K562 (cell line): ENCODE results near the gene OARD1. TPM values are rescaled to one million over a fixed set of nuclear protein-coding genes. Genes with fewer than 3 reads are reported as not detected.
A peak's percentile ranks its signal among the peaks of the same experiment; 100 is the strongest.

Experiments
- AFF1 ChIP-seq, 2 experiments: fragments of 450-650 bp; IDR thresholded peaks; 2 replicates each; pipeline ENCODE4 v1.6.1; 2018; ENCODE audit warnings: mild to moderate bottlenecking in 2 of 2, low read depth in 1 of 2; ENCODE audit not compliant: partially characterized antibody in 2 of 2
- ARNT ChIP-seq, 2 experiments: fragments of 450-650 bp; IDR thresholded peaks; 2 replicates each; pipeline ENCODE4 v1.6.1; 2016; ENCODE audit warnings: mild to moderate bottlenecking in 1 of 2
- COPS2 ChIP-seq: fragments of 450-650 bp; conservative IDR thresholded peaks from 2 replicates; pipeline ENCODE4 v1.6.1; 2016; ENCODE audit warnings: mild to moderate bottlenecking, moderate library complexity
- DLX4 ChIP-seq: fragments of 250-450 bp; sonication (Bioruptor Pico); IDR thresholded peaks from 2 replicates; pipeline ENCODE4 v1.6.1; 2021; ENCODE audit warnings: mild to moderate bottlenecking
- HLTF ChIP-seq: fragments of 450-650 bp; IDR thresholded peaks from 2 replicates; pipeline ENCODE4 v1.6.1; 2016
- MTA2 ChIP-seq: fragments of 450-650 bp; IDR thresholded peaks from 2 replicates; pipeline ENCODE4 v1.6.1; 2016; ENCODE audit warnings: low read depth
- MYNN ChIP-seq, 2 experiments: sonication (generic); formaldehyde crosslinking in 1 of 2; IDR thresholded peaks; 2 replicates each; pipeline versions ENCODE4 v1.5.0 to v1.6.1; 2016 to 2020; ENCODE audit warnings: antibody characterized with exemption in 1 of 2, missing genetic modification reagents in 1 of 2
- NFRKB ChIP-seq: fragments of 450-650 bp; IDR thresholded peaks from 2 replicates; pipeline ENCODE4 v1.6.1; 2016; ENCODE audit warnings: low read depth
- POLR2AphosphoS5 ChIP-seq: IDR thresholded peaks from 2 replicates; pipeline ENCODE4 v1.6.1; 2011; ENCODE audit warnings: mild to moderate bottlenecking, low read depth, low read length, moderate library complexity; ENCODE audit not compliant: control insufficient read depth, insufficient read depth
- STAT5A ChIP-seq: IDR thresholded peaks from 2 replicates; pipeline ENCODE4 v1.6.1; 2012; ENCODE audit warnings: low read length, inconsistent platforms, borderline replicate concordance
- ZBTB17 ChIP-seq: fragments of 450-650 bp; formaldehyde crosslinking; IDR thresholded peaks from 2 replicates; pipeline ENCODE4 v1.4.0; 2020; ENCODE audit warnings: mild to moderate bottlenecking
- polyA plus RNA-seq, 8 experiments: library from polyadenylated mRNA; depleted of rRNA in 4 of 8; stranded (reverse) in 5 of 8; unstranded in 3 of 8; fragments of >200 nt; fragmentation: Nextera tagmentation in 2 of 8; fragmentation: Illumina TruSeq in 1 of 8; extraction: Ambion mirVana in 2 of 8; extraction: Trizol in 1 of 8; gene quantifications; 2 replicates each; pipeline versions ENCODE4 v1.2.1 to v1.2.3, GENCODE V29; 2011 to 2014; ENCODE audit warnings: inconsistent platforms in 1 of 8, missing spikeins in 1 of 8
- total RNA-seq, 7 experiments: library from RNA; depleted of rRNA in 6 of 7; stranded (reverse); fragments of >200 nt in 6 of 7; fragmentation: Illumina TruSeq in 2 of 7; extraction: Trizol in 2 of 7; gene quantifications; 2 replicates each; pipeline versions ENCODE4 v1.2.1 to v1.2.3, GENCODE V29; 2011 to 2021; ENCODE audit warnings: low replicate concordance in 1 of 7
- TF ChIP-seq, protein P1 (sequence below), 3 experiments: fragments of 200-800 bp in 1 of 3; fragments of 250-450 bp in 1 of 3; fragments of 450-650 bp in 1 of 3; sonication (Bioruptor Pico) in 1 of 3; sonication (Bioruptor generic) in 1 of 3; formaldehyde crosslinking in 1 of 3; IDR thresholded peaks; 2 replicates each; pipeline versions ENCODE4 v1.6.1 to v1.8.0; 2016 to 2022; ENCODE audit warnings: mild to moderate bottlenecking in 2 of 3, missing genetic modification characterization in 2 of 3, missing compliant biosample characterization in 1 of 3, moderate library complexity in 1 of 3
- TF ChIP-seq, protein P2 (sequence below): fragments of 250-450 bp; sonication (Bioruptor Pico); IDR thresholded peaks from 2 replicates; pipeline ENCODE4 v1.5.0; 2021; ENCODE audit warnings: mild to moderate bottlenecking, borderline replicate concordance
- TF ChIP-seq, protein P3 (sequence below): fragments of 450-650 bp; IDR thresholded peaks from 2 replicates; pipeline ENCODE4 v1.7.0; 2016; ENCODE audit warnings: borderline replicate concordance

The OARD1 gene
- total and polyA plus RNA-seq, 9 of the 15 experiments (the other 6 are each of a cell fraction or from before 2014, with no cell fraction given): 43.4 to 88.3 (median 61.1) TPM

GRCh38 chr6:41073968-41074691 lies 2.0 kb upstream of the OARD1 start (continued):
- TF ChIP-seq ARNT (IDR thresholded peaks at IDR 0.05) (peak; percentile 41 to 60; a peak in 2 of 4 replicates), MYNN (IDR thresholded peaks at IDR 0.05) (no peak), MYNN (CRISPR knock-in tag; IDR thresholded peaks at IDR 0.05) (no peak), ZBTB17 (no peak), DLX4 (CRISPR knock-in tag) (no peak), NFRKB (peak; percentile 45), HLTF (0 out of 2 replicates have a peak, but pooled peaks have one; percentile 8), POLR2AphosphoS5 (0 out of 2 replicates have a peak, but pooled peaks have one; percentile 28), MTA2 (no peak), COPS2 (no peak), STAT5A (no peak), AFF1 (IDR thresholded peaks at IDR 0.05; ENCODE audit: low read depth in 1 of 2, partially characterized antibody in 2 of 2) (peak; percentile 3 to 28)
- TF ChIP-seq, protein P1, sequence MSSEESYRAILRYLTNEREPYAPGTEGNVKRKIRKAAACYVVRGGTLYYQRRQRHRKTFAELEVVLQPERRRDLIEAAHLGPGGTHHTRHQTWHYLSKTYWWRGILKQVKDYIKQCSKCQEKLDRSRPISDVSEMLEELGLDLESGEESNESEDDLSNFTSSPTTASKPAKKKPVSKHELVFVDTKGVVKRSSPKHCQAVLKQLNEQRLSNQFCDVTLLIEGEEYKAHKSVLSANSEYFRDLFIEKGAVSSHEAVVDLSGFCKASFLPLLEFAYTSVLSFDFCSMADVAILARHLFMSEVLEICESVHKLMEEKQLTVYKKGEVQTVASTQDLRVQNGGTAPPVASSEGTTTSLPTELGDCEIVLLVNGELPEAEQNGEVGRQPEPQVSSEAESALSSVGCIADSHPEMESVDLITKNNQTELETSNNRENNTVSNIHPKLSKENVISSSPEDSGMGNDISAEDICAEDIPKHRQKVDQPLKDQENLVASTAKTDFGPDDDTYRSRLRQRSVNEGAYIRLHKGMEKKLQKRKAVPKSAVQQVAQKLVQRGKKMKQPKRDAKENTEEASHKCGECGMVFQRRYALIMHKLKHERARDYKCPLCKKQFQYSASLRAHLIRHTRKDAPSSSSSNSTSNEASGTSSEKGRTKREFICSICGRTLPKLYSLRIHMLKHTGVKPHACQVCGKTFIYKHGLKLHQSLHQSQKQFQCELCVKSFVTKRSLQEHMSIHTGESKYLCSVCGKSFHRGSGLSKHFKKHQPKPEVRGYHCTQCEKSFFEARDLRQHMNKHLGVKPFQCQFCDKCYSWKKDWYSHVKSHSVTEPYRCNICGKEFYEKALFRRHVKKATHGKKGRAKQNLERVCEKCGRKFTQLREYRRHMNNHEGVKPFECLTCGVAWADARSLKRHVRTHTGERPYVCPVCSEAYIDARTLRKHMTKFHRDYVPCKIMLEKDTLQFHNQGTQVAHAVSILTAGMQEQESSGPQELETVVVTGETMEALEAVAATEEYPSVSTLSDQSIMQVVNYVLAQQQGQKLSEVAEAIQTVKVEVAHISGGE (CRISPR knock-in tag; IDR thresholded peaks at IDR 0.05): peak in 1 of 3 experiments; percentile 4; a peak in 1 of 6 replicates
- TF ChIP-seq, protein P2, sequence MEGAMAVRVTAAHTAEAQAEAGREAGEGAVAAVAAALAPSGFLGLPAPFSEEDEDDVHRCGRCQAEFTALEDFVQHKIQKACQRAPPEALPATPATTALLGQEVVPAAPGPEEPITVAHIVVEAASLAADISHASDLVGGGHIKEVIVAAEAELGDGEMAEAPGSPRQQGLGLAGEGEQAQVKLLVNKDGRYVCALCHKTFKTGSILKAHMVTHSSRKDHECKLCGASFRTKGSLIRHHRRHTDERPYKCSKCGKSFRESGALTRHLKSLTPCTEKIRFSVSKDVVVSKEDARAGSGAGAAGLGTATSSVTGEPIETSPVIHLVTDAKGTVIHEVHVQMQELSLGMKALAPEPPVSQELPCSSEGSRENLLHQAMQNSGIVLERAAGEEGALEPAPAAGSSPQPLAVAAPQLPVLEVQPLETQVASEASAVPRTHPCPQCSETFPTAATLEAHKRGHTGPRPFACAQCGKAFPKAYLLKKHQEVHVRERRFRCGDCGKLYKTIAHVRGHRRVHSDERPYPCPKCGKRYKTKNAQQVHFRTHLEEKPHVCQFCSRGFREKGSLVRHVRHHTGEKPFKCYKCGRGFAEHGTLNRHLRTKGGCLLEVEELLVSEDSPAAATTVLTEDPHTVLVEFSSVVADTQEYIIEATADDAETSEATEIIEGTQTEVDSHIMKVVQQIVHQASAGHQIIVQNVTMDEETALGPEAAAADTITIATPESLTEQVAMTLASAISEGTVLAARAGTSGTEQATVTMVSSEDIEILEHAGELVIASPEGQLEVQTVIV (CRISPR knock-in tag): no peak
- TF ChIP-seq, protein P3, sequence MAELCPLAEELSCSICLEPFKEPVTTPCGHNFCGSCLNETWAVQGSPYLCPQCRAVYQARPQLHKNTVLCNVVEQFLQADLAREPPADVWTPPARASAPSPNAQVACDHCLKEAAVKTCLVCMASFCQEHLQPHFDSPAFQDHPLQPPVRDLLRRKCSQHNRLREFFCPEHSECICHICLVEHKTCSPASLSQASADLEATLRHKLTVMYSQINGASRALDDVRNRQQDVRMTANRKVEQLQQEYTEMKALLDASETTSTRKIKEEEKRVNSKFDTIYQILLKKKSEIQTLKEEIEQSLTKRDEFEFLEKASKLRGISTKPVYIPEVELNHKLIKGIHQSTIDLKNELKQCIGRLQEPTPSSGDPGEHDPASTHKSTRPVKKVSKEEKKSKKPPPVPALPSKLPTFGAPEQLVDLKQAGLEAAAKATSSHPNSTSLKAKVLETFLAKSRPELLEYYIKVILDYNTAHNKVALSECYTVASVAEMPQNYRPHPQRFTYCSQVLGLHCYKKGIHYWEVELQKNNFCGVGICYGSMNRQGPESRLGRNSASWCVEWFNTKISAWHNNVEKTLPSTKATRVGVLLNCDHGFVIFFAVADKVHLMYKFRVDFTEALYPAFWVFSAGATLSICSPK: peak; percentile 94; the same call in 1 of the 2 replicates
